Sigmoid colon (tissue), 4 donors: ENCODE measurements around the gene KRT40.

ENCODE experiments used
- POLR2A ChIP-seq, 2 donors: fragments of 450-650 bp; IDR thresholded peaks; one replicate each; pipeline ENCODE4 v1.6.1; 2016; ENCODE audit warnings: antibody characterized with exemption in 2 of 2, mild to moderate bottlenecking in 2 of 2, moderate library complexity in 2 of 2
- POLR2AphosphoS5 ChIP-seq, 4 donors: sonication (generic); formaldehyde crosslinking; IDR thresholded peaks; one replicate each; pipeline ENCODE4 v1.6.1; 2017; ENCODE audit warnings: antibody characterized with exemption in 4 of 4
- TF ChIP-seq, protein P1 (sequence below), 4 experiments: fragments of 450-650 bp in 3 of 4; fragments of 200-600 bp in 1 of 4; IDR thresholded peaks; one replicate each; pipeline ENCODE4 v1.5.1; 2016 to 2019; ENCODE audit warnings: antibody characterized with exemption in 4 of 4, mild to moderate bottlenecking in 3 of 4, moderate library complexity in 2 of 4

DNA sequence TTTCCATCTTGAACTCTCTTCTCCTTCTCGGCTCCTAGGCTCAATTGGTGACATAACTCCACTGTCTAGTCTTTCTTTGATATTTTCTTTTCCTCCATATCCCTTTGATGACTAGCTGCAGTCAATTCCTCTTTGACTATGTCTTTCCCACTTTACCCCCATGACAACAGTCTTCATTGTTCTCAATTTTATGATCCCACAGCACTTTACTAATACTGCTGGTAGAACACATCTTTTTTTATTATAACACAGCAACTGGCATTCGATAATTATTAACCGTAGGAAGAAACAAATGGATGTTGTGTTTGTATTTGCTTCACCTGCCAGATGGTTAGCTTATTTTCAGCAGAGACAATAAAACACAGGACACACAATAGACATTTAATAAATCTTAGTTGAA, 8.5 kb upstream of the KRT40 start:
- TF ChIP-seq, protein P1, sequence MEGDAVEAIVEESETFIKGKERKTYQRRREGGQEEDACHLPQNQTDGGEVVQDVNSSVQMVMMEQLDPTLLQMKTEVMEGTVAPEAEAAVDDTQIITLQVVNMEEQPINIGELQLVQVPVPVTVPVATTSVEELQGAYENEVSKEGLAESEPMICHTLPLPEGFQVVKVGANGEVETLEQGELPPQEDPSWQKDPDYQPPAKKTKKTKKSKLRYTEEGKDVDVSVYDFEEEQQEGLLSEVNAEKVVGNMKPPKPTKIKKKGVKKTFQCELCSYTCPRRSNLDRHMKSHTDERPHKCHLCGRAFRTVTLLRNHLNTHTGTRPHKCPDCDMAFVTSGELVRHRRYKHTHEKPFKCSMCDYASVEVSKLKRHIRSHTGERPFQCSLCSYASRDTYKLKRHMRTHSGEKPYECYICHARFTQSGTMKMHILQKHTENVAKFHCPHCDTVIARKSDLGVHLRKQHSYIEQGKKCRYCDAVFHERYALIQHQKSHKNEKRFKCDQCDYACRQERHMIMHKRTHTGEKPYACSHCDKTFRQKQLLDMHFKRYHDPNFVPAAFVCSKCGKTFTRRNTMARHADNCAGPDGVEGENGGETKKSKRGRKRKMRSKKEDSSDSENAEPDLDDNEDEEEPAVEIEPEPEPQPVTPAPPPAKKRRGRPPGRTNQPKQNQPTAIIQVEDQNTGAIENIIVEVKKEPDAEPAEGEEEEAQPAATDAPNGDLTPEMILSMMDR (IDR thresholded peaks at IDR 0.05) = no peak
- no peak for TF ChIP-seq POLR2AphosphoS5 (IDR thresholded peaks at IDR 0.05)
- no peak for TF ChIP-seq POLR2A (IDR thresholded peaks at IDR 0.05)
